Embryonic facial prominence (tissue), 1 donor: ENCODE measurements around the gene LGALS16.
"Not testable (repeated sequence)": the region's sequence is repeated elsewhere in the genome, so short reads cannot be mapped to it uniquely, and the experiment has no call there.

Experiments
- DNase-seq: peaks from one replicate; pipeline ENCODE4 v3.0.0-alpha.2; 2016; ENCODE audit errors: extremely low spot score

Gene LGALS16

DNA sequence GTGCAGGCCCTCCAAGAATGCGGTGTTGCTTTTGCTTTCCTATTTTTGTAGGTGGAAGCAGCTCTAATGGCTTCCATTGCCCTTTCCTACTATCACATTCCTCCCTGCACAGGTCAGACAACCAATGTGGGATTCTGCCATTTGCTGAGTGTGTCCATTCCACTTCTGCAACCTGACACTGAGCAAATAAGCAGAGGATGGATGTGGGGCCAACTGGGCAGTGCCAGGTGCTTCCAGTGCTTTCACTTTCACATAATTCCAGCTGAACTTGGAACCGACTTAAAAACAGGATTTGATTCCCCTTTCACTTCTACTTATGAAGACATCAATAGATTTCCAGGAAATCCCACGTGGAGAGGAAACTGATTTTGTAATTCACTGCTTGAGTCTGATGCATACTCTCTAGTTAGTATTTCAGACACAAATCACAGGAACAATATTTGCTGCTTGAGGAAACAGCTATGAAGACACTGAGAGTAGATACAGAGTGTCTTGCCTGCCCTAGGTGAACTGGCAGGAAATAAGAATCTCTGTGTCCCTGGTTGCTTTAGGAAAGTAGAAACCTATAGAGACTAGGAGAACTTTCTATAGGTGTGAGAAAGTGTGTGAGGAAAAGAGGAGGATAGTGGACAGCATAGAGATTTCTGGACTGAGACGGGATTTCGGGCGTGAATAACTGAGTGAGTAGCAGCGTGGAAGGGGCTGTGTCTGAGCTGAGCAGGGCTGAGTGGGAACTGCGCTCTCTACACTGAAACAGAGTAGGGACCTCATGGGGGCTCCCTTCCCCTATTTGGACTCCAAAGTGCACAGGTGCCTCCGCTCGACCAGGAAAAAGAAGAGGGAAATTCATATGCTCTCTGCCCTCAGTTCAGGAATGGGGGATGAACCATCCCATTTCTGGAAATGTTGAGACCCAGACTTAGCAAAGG lies 22.5 kb downstream of the LGALS16 start:
- DNase-seq, result no peak

DNA sequence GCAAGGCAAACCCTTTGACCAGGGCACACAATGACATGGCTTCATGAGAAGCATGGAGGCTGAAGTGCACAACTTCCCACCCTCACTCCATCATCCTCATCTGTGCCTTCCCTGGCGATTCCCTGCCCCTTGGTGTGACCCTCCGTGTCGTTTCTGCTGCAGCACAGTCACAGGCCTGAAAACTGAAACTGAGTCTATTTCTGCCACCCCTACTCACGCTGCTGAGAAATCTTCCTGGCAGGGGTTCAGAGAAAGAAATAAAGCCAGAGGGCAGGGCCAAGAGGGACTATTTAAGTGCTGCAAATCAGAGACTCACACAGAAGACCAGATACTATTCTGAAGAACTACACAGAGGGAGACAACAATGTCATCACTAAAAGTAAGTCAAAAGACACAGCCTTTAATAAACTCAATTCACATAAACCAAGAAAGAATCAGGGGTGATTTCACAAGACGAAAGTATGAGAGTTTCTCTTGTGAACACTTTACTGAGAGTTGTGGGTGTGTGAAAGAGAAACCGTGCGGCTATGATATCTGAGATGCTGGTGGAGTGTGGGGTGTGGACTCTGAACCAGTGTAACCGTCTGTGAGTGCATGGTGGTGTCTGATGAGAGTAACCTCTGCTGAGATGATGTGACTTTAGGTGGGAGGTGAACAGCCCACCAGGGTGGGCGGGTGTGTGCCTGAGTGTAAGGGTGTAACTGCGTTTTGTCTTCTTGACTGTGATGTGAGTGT lies 23.5 kb downstream of the LGALS16 start:
- no peak for DNase-seq

DNA sequence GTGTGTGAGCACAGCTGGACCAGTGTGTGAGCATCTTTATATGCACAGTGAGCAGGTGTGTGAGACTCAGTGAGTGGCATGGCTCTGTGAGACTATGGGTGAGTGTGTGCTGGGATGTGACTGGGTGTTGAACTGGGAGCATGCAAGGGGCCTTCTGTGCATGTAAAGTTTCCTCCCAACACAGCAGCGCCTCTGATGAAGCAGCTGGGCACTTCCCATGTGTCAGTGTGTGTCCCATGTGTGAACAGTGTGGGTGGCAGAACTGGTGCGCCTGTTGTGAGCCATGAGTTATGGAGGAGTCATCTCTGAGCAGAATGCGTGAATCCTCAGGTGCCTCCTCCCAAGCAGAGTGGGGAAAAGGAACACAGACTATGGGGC lies 24.1 kb downstream of the LGALS16 start:
- no peak for DNase-seq

DNA sequence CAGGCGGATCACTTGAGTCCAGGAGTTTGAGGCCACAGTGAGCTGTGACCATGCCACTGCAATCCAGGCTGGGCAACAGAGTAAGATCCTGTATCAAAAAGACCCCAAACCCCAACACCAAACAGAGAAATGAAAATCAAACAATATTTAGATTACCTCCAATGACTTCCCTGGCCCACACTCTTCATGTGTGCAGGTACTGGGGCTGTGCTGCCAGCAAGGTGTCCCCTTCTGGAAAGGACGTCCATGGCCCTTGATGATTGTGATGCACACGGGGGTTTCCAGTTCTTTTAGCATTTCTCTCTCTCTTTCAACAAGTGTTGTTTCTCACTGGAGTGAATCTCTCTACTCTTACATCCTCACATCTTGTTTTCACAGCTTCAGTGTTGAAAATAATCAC lies 24.9 kb downstream of the LGALS16 start:
- DNase-seq, result no peak

DNA sequence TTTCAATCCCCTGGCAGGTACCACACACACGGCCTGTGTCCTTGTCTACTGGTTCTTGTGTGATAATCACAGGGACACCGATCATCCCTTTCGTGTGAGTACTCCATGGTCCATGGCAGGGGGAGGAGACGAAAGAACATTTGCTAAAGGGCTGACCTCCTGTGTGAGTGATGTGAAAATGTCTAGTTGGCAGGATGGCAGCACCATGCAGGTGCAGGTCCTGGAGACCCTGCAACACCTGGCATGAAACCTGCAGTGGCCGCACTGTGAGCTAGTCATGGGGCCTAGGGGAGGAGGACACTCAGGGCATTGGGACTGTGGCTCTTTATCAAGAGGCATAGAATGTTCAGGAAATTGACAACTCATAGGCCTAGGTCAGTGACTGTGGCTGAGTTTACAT lies 25.7 kb downstream of the LGALS16 start:
- no peak for DNase-seq

DNA sequence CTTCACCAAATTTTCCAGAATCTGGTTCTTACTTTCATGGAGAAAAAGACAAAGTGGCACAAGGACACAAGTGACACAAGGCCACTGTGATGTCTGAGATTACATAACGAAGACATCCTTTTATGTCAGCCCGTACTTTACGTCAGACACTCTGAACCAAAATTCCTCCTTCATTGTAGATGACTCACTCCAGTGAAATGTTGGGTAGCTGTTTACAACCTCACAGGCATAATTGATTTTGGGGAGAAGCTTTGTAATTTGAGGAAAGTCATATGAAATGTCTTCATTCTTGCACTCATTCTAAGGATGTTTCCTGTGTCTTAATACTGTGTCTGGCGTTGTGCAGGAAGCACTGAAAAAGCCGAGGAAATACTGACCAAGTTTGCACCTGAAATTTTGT lies 28.6 kb downstream of the LGALS16 start:
- DNase-seq, result no peak

DNA sequence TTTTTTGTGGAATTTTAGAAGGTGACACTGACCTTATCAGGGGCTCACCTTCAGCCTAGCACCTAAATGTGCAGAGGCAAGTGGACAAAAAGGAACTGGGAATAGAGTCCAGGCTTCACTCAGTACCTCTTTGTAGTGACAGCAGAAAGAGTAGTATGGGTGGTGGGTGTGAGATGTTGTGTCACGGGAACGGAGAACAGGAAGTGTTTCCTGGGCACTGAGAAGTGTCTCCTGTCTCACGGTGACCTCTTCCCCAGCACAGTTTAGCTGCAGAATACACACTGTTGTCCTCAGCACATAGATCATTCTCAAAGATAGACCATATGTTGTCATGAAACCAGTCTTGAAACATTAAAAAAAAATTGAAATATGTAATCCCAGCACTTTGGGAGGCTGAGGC lies 31.0 kb downstream of the LGALS16 start:
- no peak for DNase-seq

DNA sequence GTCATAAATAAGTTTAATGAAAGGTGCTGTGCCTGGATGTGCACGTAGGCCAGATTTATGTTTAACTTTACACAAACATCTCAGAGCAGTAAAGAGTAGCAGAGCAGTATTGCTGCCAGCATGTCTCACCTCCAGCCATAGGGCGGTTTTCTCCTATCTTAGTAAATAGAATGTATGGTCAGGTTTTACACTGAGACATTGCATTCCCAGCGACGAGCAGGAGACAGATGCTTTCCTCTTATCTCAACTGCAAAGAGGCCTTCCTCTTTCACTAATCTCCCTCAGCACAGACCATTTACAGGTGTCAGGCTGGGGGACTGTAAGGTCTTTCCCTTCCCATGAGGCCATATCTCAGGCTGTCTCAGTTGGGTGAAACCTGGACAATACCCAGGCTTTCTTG lies 32.9 kb downstream of the LGALS16 start:
- not testable (repeated sequence) for DNase-seq

DNA sequence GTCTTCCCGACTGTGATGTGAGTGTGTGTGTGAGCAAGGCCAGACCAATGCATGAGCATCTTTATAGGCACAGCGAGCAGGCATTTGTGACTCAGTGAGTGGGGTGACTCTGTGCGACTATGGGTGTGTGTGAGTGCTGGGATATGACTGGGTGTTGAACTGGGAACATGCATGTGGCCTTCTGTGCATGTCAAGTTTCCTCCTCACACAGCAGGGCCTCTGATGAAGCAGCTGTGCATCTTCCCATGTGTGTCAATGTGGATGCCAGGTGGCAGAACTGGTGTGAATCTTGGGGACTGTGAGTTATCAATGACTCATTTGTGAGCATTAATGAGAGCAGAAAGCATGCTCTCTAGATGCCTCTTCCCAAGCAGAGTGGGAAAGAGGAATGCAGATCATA lies 36.5 kb downstream of the LGALS16 start:
- DNase-seq, result no peak

DNA sequence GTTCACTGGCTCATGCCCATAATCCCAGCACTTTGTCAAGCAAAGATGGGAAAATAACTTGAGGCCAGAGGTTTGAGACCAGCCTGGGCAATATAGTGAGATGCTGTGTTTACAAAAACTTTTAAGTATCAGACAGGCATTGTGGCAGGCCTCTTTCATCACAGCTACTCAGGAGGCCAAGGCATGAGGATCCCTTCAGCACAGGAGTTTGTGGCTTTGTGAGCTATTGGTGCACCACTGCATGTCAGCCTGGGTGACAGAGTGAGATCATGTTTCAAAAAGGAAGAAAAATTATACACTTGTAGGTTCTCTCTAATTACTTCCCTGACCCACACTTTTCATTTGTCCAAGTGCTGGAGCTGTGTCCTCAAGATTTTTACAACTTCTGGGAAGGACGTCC lies 37.1 kb downstream of the LGALS16 start:
- no peak for DNase-seq

DNA sequence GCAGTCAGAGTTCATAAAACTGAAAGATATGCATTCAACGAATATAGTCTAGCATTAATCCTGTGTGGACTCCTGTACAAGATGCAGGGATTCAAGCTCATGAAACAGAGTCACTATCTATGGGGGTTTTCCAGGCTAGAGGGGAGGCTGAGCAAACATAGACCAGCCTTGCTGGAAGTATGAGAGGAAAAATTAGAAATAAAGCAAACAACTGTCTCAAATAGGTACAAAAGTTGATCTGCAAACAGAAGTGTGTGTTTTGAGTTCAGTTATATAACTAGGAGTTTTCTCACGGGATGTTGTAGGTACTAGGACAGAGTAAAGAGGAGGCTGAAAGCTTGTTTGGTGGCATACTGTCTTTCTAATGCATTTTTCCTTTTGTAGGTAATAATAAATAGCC lies 40.0 kb downstream of the LGALS16 start:
- no peak for DNase-seq

DNA sequence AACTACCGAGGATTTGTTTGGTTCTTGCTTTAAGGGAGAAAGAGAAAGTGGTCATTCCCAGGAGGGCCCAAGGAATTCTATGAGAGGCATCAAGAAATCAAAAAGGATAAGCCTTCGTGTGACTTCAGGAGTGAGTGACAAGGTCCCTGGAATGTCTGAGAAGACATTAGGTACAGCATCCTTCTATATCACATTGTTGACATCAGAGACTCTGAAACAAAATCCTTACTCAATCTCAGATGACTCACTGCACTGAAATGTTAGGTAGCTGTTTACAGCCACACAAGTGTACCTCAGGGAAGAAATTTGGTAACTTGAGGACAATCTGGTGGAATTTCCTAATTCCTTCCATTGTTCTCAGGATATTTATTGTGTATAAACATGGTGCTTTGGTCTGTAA lies 40.7 kb downstream of the LGALS16 start:
- DNase-seq, result no peak

DNA sequence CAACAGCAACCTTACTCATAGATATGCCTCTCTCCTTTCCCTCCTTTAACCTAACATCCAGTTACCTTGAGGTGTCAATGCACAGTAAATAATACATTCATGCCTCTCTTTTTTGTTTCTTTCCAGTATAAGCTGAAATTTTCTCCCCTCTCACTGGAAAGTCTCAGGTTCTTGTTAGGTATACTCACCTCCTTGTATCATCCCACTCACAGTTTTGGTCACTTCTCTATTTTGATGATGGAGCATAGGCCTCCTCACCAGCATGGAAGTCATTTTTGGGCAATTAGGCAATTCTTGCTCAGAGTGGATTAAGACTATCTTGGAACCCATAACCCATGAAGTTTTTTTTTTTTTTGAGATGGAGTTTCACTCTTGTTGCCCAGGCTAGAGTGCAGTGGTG lies 42.8 kb downstream of the LGALS16 start:
- no peak for DNase-seq

DNA sequence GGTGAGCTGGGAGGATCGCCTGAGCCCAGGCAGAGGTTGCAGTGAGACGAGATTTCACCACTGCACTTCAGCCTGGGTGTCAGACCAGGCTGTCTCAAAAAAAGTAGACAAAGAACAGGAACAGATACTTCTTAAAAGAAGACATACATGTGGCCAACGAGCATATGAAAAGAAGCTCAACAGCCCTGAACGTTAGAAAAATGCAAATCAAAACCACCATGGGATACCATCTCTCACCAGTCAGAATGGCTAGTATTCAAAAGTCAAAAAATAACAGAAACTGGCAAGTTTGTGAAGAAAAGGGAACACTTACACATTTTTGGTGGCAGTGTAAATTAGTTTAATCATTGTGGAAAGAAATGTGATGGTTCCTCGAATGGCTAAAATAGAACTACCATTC lies 45.6 kb downstream of the LGALS16 start:
- no peak for DNase-seq

DNA sequence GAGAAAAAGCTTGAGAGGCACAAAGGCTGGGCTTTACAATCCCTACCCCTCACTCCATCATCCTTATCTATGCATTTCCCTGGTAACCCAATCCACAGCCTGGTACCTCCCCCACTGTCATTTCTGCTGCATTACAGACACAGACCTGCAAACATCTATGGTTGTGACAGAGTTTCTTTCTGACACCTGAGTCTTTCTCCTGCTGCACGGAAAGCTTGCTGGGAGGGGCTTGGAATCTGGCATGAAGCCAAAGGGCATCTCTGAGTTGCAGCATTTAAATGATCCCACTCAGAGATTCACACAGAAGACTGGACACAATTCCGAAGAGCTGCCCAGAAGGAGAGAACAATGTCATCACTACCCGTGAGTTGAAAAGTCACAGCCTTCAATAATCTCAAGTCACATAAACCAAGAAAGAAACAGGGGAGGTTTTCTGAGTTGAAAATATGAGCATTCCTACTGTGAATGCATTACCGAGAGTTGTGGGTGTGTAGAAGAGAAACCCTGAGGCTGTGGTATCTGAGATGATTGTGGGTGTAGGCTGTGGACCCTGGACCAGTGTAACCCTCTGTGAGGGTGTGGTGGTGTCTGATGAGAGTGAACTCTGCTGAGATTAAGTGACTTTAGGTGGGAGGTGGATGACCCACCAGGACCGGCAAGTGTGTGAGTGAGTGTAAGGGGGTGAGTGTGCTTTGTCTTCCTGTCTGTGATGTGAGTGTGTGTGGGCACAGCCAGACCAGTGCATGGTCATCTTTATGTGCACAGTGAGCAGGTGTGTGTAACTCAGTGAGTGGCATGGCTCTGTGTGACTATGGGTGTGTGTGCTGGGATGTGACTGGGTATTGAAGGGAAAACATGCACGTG lies 48.7 kb downstream of the LGALS16 start, which contains the start of gene LGALS14:
LGALS14 (plus strand) TSS at position 301 of the 864 bp plus-strand sequence; CDS start at position 349, 48 bp downstream.
- no peak for DNase-seq

DNA sequence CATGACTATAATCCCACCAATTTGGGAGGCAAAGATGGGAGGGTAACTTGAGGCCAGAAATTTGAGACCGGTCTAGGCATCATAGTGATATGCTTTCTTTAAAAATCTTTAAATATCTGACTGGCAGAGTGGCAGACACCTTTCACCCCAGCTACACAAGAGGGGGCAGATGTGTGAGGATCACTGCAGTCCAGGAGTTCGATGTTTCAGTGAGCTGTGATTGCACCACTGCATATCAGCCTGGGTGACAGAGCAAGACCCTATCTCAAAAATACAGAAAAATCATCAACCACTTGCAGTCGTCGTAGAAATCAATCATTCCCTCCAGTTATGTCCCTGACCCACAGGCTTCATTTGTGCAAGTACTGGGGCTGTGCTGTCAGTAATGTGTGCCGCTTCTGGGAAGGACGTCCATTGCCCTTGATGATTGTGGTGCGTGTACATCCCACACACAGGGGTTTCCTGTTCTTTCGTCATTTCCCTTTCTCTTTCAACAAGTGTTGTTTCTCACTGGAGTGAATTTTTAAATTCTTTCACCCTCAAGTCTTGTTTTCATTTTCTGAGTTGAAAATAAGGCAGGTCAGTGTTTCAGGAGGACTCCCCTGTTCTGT lies 50.0 kb downstream of the LGALS16 start:
- no peak for DNase-seq

DNA sequence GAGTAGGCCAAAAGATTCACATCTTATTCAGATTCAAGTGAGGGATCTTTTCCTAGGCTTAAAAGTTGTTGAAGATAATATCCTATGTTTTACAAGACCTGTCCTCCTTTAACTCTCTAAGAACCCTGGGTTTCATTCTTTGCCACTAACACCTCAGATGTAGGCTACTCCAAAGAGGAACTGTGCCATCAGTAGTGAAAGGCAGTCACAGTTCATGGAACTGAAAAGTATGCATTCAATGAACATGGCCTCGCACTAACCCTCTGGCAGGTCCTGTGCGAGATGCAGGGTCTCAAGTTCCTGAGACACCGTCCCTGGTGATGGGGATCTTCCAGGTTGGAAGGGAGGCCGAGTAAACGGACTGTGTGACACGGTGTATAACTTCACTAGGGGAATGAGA lies 52.9 kb downstream of the LGALS16 start:
- DNase-seq, result no peak

DNA sequence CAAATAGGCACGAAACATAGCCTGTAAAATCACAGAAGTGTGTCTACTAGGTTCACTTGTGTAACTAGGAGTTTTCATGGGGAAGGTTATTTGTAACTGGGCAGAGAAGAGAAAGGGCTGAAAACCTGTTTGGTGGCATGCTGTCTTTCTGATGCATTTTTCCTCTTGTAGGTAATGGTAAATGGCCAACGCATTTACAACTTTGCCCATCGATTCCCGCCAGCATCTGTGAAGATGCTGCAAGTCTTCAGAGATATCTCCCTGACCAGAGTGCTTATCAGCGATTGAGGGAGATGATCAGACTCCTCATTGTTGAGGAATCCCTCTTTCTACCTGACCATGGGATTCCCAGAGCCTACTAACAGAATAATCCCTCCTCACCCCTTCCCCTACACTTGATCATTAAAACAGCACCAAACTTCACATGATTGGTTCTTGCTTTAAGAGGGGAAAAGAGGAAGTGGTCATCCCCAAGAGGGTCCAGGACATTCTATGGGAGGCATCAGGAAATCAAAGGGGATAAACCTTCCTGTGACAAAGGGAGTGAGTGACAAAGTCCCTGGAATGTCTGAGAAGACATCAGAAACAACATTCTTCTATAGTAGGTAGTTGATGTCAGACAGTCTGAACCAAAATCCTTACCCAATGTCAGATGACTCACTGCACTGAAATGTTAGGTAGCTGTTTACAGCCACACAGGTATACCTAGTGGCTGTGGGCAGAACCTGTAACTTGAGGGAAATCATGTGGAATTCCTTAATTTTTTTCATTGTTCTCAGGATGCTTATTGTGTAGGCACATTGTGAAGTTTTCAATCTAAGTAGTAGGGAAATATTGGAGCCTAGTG lies 53.5 kb downstream of the LGALS16 start:
- DNase-seq, result no peak
